ENCODE measurements around the gene CTIF.

Gene CTIF

DNA sequence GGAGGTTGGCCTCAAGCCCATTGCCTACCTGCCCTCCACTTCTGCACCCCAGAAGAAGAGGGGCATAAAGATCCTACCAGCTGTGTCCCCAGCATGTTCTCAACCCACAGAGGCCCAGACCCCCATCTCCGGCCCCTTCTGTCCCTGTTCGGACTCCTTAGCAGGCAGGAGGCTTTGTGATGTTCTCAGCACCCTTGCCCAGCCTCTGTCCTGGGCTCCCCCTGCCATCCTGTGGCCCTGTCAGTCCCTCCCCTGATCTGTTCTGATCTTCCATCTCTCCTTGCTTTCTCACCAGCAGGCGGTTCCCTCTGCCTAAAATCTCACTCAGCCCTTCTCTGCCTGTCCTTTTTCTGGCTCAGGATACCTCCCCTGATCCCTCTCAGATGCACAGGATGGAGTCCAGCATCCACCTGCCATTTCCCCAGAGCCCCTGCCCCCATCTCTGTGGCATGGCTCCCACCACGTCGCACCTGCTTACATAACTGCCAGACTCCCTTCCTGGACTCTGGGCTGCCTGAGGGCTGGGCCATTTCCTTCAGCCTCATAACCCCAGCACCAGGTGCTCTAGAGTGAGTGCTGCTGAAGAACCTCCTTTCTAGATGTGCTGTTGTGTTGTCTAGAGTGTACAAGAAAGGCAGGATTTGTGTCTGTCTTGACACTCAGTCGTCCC is 134.0 kb downstream of the CTIF start:
- TF ChIP-seq, protein P1, sequence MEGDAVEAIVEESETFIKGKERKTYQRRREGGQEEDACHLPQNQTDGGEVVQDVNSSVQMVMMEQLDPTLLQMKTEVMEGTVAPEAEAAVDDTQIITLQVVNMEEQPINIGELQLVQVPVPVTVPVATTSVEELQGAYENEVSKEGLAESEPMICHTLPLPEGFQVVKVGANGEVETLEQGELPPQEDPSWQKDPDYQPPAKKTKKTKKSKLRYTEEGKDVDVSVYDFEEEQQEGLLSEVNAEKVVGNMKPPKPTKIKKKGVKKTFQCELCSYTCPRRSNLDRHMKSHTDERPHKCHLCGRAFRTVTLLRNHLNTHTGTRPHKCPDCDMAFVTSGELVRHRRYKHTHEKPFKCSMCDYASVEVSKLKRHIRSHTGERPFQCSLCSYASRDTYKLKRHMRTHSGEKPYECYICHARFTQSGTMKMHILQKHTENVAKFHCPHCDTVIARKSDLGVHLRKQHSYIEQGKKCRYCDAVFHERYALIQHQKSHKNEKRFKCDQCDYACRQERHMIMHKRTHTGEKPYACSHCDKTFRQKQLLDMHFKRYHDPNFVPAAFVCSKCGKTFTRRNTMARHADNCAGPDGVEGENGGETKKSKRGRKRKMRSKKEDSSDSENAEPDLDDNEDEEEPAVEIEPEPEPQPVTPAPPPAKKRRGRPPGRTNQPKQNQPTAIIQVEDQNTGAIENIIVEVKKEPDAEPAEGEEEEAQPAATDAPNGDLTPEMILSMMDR (IDR thresholded peaks at IDR 0.05; ENCODE audit: poor library complexity, severe bottlenecking): no peak
- DNase-seq (ENCODE audit: low spot score): no peak
- no peak overlapping the region for H3K27ac ChIP-seq (ENCODE audit: poor library complexity, severe bottlenecking)

DNA sequence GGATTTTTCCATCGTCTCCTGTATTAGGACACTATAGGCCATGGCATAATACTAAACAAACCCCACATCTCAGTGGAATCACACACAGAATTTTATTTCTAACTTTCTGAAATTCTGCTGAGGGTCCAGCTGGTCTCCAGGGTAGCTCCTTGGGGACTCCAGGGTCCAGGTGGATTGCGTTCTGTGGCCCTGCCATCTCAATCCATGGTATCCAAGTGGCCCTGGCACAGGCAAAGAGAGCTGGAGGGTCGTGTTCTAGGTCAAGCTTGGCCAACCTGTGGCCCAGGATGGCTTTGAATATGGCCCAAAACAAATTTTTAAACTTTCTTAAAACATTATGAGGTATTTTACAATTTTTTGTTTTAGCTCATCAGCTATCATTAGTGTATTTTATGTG is 134.6 kb downstream of the CTIF start:
- DNase-seq (ENCODE audit: low spot score): no peak
- H3K27me3 ChIP-seq (ENCODE audit: insufficient read depth, poor library complexity, severe bottlenecking): no peaks in the 10 kb centered on the region
- no peak overlapping the region for H3K27ac ChIP-seq (ENCODE audit: poor library complexity, severe bottlenecking)
- no peak overlapping the region for H3K4me3 ChIP-seq (ENCODE audit: severe bottlenecking)
- H3K9me3 ChIP-seq (ENCODE audit: severe bottlenecking): peaks cover 8% of the 10 kb centered on the region
- TF ChIP-seq, protein P1 (IDR thresholded peaks at IDR 0.05; ENCODE audit: poor library complexity, severe bottlenecking): no peak
- ATAC-seq (ENCODE audit: low read depth): no peak
- no peaks in the 10 kb centered on the region for H3K4me1 ChIP-seq (ENCODE audit: insufficient read depth, poor library complexity, severe bottlenecking)
- peaks cover 22% of the 10 kb centered on the region for H3K36me3 ChIP-seq (ENCODE audit: low read depth)

More for the DNA sequence above, 134.0 kb downstream of the CTIF start:
- H3K36me3 ChIP-seq (ENCODE audit: low read depth): peaks cover 22% of the 10 kb centered on the region
- H3K27me3 ChIP-seq (ENCODE audit: insufficient read depth, poor library complexity, severe bottlenecking): no peaks in the 10 kb centered on the region
- ATAC-seq (ENCODE audit: low read depth): no peak
- peaks cover 8% of the 10 kb centered on the region for H3K9me3 ChIP-seq (ENCODE audit: severe bottlenecking)
- no peak overlapping the region for H3K4me3 ChIP-seq (ENCODE audit: severe bottlenecking)
- no peaks in the 10 kb centered on the region for H3K4me1 ChIP-seq (ENCODE audit: insufficient read depth, poor library complexity, severe bottlenecking)

DNA sequence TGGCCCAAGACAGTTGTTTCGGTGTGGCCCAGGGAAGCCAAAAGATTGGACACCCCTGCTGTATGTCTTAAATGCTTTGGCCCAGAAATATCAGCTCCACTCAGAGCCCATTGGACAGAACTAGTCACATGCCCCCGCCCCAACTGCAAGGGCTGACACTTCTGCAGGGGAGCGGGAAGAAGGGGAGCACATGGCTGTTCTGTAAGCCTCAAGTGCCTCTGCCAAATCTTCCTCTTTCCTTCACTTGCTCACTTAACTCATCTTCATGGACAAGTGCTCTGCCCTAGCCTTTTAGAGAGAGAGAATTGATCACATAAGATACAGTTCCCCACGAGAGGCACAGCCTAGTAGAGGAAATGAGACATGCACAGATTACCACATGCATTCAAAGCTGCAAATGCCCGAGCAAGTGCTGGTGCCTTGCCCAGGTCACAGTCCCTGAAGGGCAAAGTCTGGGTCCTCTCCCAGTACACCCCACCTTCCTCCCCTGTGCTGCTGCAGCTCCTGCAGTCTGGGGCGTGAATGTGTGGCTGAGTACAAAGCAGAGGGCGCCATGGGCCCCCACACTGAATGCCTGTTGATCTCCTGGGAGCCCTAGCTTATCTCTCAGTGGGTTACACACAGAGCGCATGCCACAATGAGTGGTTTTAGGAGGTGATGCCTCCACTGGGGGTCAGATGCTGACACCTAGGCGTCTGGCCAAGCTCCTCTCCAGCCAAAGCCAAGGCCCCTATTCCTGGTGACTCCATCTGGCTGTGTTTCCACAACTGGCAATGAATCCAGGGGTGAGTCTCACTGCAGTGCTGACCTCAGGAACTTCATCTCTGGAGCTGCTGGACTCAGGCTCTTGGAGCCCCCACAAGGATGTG is 135.3 kb downstream of the CTIF start:
- no peak for ATAC-seq (ENCODE audit: low read depth)
- no peak overlapping the region for H3K27ac ChIP-seq (ENCODE audit: poor library complexity, severe bottlenecking)
- peaks cover 22% of the 10 kb centered on the region for H3K36me3 ChIP-seq (ENCODE audit: low read depth)
- no peaks in the 10 kb centered on the region for H3K27me3 ChIP-seq (ENCODE audit: insufficient read depth, poor library complexity, severe bottlenecking)
- H3K4me3 ChIP-seq (ENCODE audit: severe bottlenecking): no peak overlapping the region
- peaks cover 8% of the 10 kb centered on the region for H3K9me3 ChIP-seq (ENCODE audit: severe bottlenecking)
- TF ChIP-seq, protein P1 (IDR thresholded peaks at IDR 0.05; ENCODE audit: poor library complexity, severe bottlenecking): no peak
- peak; percentile 19 for DNase-seq (ENCODE audit: low spot score)
- no peaks in the 10 kb centered on the region for H3K4me1 ChIP-seq (ENCODE audit: insufficient read depth, poor library complexity, severe bottlenecking)

DNA sequence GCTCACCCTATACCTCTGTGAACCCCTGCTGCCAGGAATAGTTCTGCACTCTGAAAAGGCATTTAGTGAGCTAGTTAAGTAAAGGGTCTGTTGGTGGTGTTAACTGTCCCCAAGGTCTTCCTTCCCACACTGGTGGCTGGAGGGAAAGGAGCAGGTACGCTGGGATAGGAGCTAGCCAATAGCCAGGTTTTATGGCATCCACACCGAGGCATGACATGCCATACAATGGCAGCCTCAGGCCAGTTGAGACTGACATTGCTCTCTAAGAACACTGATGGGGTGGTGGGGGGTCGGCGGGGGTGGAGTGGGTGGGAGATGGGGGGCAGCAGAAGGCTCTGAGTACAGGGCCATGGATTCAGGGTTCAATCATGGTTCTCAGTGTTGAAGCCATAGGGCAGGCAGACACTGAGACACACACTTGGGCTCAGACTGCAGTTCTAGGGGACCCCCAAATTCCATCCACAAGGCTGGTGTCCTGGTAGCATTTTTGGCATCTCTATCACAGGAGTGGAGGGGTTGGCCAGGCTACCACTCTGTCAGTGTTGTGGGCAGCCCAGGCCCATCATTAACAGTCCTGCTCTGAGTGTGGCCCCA is 136.0 kb downstream of the CTIF start:
- H3K27ac ChIP-seq (ENCODE audit: poor library complexity, severe bottlenecking): no peak overlapping the region
- peak; percentile 25 for ATAC-seq (ENCODE audit: low read depth)

More for the DNA sequence above, 136.0 kb downstream of the CTIF start:
- TF ChIP-seq, protein P1 (IDR thresholded peaks at IDR 0.05; ENCODE audit: poor library complexity, severe bottlenecking): no peak
- H3K4me1 ChIP-seq (ENCODE audit: insufficient read depth, poor library complexity, severe bottlenecking): no peaks in the 10 kb centered on the region
- H3K9me3 ChIP-seq (ENCODE audit: severe bottlenecking): peaks cover 8% of the 10 kb centered on the region
- no peaks in the 10 kb centered on the region for H3K27me3 ChIP-seq (ENCODE audit: insufficient read depth, poor library complexity, severe bottlenecking)
- peak; percentile 20 for DNase-seq (ENCODE audit: low spot score)
- peaks cover 18% of the 10 kb centered on the region for H3K36me3 ChIP-seq (ENCODE audit: low read depth)
- no peak overlapping the region for H3K4me3 ChIP-seq (ENCODE audit: severe bottlenecking)
